Left ventricle myocardium inferior (tissue), 1 donor: Measurements from ENCODE around the gene TTC21B. TPM values are rescaled to one million over a fixed set of nuclear protein-coding genes. Genes with fewer than 3 reads are reported as not detected.

Source experiments
- DNase-seq: peaks from one replicate; pipeline ENCODE4 v3.0.0-alpha.2; 2020
- H3K27ac ChIP-seq: fragments of 200-600 bp; replicated peaks from 2 replicates; pipeline ENCODE4 v1.8.0; 2021
- H3K27me3 ChIP-seq: fragments of 200-600 bp; 2 replicates; pipeline ENCODE4 v1.8.0; 2021; ENCODE audit warnings: low read depth
- H3K36me3 ChIP-seq: fragments of 200-600 bp; 2 replicates; pipeline ENCODE4 v1.8.0; 2021
- H3K4me1 ChIP-seq: fragments of 200-600 bp; 2 replicates; pipeline ENCODE4 v1.8.0; 2021
- H3K4me3 ChIP-seq: fragments of 200-600 bp; 2 replicates; pipeline ENCODE4 v1.8.0; 2021; ENCODE audit warnings: mild to moderate bottlenecking, moderate library complexity
- H3K9me3 ChIP-seq: fragments of 200-600 bp; replicated peaks from 2 replicates; pipeline ENCODE4 v1.8.0; 2021
- intact Hi-C: fragments of 100-400 bp; cut with micrococcal nuclease; formaldehyde crosslinking; loops from one replicate; pipeline ENCODE4 v1.11.0; 2022
- total RNA-seq: library from RNA; stranded (reverse); fragmentation: NEBNext Ultra II Directional; extraction: Animal tissue kit (Norgen Biotek cat#: 25700); gene quantifications from one replicate; pipeline ENCODE4 v1.2.1, GENCODE V29; 2021
- TF ChIP-seq, protein P1 (sequence below): fragments of 200-600 bp; IDR thresholded peaks from 2 replicates; pipeline ENCODE4 v1.8.0; 2021; ENCODE audit warnings: antibody characterized with exemption, mild to moderate bottlenecking, borderline replicate concordance
- donor health status: DM: no; HTN: yes; CAD: no; lungs with severe emphysema.

TTC21B gene
- total RNA-seq, 1 donor from 2014 or later: 15.5 TPM

DNA sequence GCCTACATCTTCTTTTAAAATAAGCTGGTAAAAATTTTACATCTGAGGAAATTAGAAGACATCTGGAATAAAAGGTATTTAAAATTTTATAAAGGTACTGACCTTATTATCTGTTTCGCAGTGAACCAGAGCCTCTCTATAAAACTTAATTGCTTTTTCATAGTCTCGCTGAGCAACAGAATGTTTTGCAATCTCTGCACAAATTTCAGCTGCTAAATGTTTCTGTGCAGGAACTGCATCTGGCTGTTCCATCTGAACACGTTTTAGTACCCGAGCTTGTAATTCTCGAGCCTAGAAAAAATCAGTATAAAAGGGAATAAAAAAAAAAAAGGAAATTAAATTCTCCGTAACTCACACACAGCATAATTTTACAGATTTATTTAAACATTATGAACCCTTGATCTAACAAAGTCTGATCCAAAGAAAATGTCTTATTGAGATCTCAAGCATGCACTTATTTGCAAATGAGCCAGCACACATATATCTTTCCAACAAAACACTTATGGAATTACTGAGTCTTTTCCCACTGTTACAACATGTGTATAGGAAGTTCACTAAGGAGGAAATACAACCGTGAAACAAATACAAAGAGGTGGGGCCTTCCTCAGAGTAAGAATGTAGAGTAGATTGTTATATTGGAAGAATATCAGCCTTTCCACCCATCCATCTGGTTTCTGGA, 51.8 kb downstream of the TTC21B start:
- TF ChIP-seq, protein P1, sequence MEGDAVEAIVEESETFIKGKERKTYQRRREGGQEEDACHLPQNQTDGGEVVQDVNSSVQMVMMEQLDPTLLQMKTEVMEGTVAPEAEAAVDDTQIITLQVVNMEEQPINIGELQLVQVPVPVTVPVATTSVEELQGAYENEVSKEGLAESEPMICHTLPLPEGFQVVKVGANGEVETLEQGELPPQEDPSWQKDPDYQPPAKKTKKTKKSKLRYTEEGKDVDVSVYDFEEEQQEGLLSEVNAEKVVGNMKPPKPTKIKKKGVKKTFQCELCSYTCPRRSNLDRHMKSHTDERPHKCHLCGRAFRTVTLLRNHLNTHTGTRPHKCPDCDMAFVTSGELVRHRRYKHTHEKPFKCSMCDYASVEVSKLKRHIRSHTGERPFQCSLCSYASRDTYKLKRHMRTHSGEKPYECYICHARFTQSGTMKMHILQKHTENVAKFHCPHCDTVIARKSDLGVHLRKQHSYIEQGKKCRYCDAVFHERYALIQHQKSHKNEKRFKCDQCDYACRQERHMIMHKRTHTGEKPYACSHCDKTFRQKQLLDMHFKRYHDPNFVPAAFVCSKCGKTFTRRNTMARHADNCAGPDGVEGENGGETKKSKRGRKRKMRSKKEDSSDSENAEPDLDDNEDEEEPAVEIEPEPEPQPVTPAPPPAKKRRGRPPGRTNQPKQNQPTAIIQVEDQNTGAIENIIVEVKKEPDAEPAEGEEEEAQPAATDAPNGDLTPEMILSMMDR: no peak
- Histone ChIP-seq H3K27me3 (no peaks in the 10 kb centered on the region), H3K4me3 (no peak overlapping the region), H3K27ac (no peak overlapping the region), H3K36me3 (peaks cover 72% of the 10 kb centered on the region), H3K4me1 (peaks cover 15% of the 10 kb centered on the region), H3K9me3 (no peaks in the 10 kb centered on the region)
- no peak for DNase-seq
- intact Hi-C loops: no loop called here

DNA sequence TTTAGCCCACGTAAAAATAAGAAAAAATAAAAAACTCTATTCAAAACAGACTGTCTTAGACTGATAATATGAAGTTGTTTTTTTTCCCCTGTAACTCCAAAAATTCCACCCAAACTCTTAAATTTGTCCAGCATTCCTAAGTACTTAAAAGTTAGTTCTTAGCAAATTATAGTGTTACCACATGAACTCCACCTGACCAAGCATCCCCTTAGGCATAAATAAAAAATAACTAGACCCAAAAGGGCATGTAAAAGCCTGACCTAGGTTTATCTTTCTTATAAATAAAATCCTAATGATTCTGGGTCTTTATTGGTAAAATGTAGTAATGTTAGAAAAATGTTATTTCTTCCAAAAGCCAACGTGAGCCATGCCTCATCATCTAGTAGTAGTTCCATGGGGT, 54.3 kb downstream of the TTC21B start:
- intact Hi-C loops: no loop called here
- no peak for DNase-seq
- Histone ChIP-seq H3K4me3 (no peak overlapping the region), H3K36me3 (peaks cover 76% of the 10 kb centered on the region), H3K4me1 (peaks cover 15% of the 10 kb centered on the region), H3K27ac (no peak overlapping the region), H3K27me3 (no peaks in the 10 kb centered on the region), H3K9me3 (no peaks in the 10 kb centered on the region)
- TF ChIP-seq, protein P1: no peak

DNA sequence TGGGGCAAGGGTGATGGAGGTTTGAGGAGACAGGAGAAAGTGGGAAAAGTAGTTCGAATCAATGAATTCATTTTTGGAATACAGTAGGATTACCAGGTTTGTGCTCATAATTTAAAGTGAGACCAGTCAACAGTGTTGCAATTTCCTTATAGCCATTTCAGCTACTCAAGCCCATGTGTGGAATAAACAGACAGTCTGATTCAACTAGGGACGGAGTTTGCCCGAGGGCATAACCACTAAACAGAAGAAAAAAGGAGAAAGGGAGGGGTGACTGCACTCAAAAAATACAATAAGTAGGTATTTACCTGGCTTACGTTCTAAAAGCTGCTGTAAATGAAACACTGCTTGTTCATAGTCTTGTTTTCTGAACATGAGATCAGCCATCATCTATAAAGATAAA, 55.2 kb downstream of the TTC21B start:
- intact Hi-C loops: no loop called here

DNA sequence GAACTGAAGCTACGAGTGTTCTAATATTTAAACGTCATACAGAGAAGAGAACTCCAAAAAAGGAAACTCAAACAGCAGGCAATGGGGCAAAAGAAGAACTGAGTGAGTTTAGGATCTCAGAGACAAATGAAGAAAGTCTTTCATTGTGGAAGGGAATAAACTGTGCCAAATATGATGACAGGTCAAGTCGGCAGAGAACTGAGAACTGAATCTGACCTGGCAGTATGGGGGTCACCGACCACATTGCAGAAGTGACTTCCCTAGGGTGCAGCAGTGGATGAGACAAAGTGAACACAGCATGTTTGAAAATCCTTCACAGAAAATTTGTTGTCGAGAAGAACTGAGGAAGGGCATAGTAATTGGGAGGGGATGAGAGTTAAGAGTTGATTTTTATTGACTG, 55.9 kb downstream of the TTC21B start:
- peaks cover 8% of the 10 kb centered on the region for H3K4me1 ChIP-seq
- H3K4me3 ChIP-seq: no peak overlapping the region
- no peaks in the 10 kb centered on the region for H3K27me3 ChIP-seq
- H3K9me3 ChIP-seq: no peaks in the 10 kb centered on the region
- H3K27ac ChIP-seq: no peak overlapping the region
- peaks cover 86% of the 10 kb centered on the region for H3K36me3 ChIP-seq
- DNase-seq: no peak
- TF ChIP-seq, protein P1: no peak
- intact Hi-C loops: no loop called here

More for the DNA sequence above, 55.2 kb downstream of the TTC21B start:
- Histone ChIP-seq H3K36me3 (peaks cover 79% of the 10 kb centered on the region), H3K27me3 (no peaks in the 10 kb centered on the region), H3K4me1 (peaks cover 14% of the 10 kb centered on the region), H3K27ac (no peak overlapping the region), H3K9me3 (no peaks in the 10 kb centered on the region), H3K4me3 (no peak overlapping the region)
- DNase-seq: no peak
- TF ChIP-seq, protein P1: no peak

DNA sequence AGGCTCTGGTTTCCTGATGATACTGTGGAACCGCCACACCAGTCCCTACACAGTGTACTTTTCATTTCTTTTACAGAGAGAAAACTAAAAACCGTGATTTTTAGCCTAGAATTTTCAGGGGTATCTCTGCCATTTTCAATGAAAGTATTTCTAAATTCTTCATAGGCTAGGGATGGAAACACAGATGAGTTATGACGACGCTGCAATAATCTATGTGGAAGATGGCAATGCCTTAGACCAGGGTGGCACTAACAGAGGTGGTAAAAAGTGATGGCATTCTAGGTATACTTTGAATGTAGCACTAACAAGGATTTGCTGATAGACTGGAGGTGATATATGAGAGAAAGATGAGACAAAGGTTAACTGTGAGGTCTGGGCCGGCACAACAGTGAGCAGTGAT, 56.5 kb downstream of the TTC21B start:
- Histone ChIP-seq H3K4me3 (no peak overlapping the region), H3K27ac (no peak overlapping the region), H3K27me3 (no peaks in the 10 kb centered on the region), H3K4me1 (peaks cover 1% of the 10 kb centered on the region), H3K9me3 (no peaks in the 10 kb centered on the region), H3K36me3 (peaks cover 92% of the 10 kb centered on the region)
- no peak for DNase-seq
- TF ChIP-seq, protein P1: no peak
- intact Hi-C loops: no loop called here
